ENCODE results near the gene RGS9BP. TPM values are rescaled to one million over a fixed set of nuclear protein-coding genes. Genes with fewer than 3 reads are reported as not detected.

The RGS9BP gene
- total and polyA plus RNA-seq, 2 donors from 2014 or later = 0.39 to 0.72 TPM

- FAIRE-seq = no peak
These were observed 1.3 kb downstream of the RGS9BP start for GRCh38 chr19:32676895-32677359.

GRCh38 chr19:32677657-32678056, 2.0 kb downstream of the RGS9BP start:
- Histone ChIP-seq H3K9me3 (ENCODE audit: control insufficient read depth in 2 of 3, insufficient read depth in 1 of 3, low read length in 3 of 3) (no peaks in the 10 kb centered on the region), H3K4me1 (ENCODE audit: control insufficient read depth in 2 of 3, insufficient read depth in 2 of 3, low read depth in 1 of 3, low read length in 3 of 3) (peaks cover 0 to 17% (median 0%) of the 10 kb centered on the region in 3 donors), H3K36me3 (ENCODE audit: control insufficient read depth in 2 of 3, insufficient read depth in 3 of 3, low read length in 3 of 3) (no peaks in the 10 kb centered on the region), H3K4me3 (ENCODE audit: low read length in 3 of 3) (peak overlapping the region in 2 of 3 donors; percentile 40 to 87), H3K27me3 (ENCODE audit: control insufficient read depth, insufficient read depth, low read length) (peaks cover 9% of the 10 kb centered on the region), H3K27ac (ENCODE audit: low read depth in 2 of 2, low read length in 2 of 2) (peak overlapping the region; percentile 24 to 27), H3K9ac (ENCODE audit: low read length in 3 of 3) (no peak overlapping the region)
- FAIRE-seq = no peak
- TF ChIP-seq CTCF (IDR thresholded peaks at IDR 0.05; ENCODE audit: borderline replicate concordance, extremely low read depth, insufficient read depth) = no peak
- intact Hi-C loops (cut with DNase I) = no loop called here
- DNase-seq = peak in 3 of 5 donors; percentile 44 to 65 (median 47)

More at GRCh38 chr19:32676895-32677359, 1.3 kb downstream of the RGS9BP start:
- Histone ChIP-seq H3K36me3 (ENCODE audit: control insufficient read depth in 2 of 3, insufficient read depth in 3 of 3, low read length in 3 of 3) (no peaks in the 10 kb centered on the region), H3K27ac (ENCODE audit: low read depth in 2 of 2, low read length in 2 of 2) (no peak overlapping the region), H3K9ac (ENCODE audit: low read length in 3 of 3) (no peak overlapping the region), H3K4me3 (ENCODE audit: low read length in 3 of 3) (peak overlapping the region in 2 of 3 donors; percentile 40 to 87), H3K27me3 (ENCODE audit: control insufficient read depth, insufficient read depth, low read length) (peaks cover 9% of the 10 kb centered on the region), H3K4me1 (ENCODE audit: control insufficient read depth in 2 of 3, insufficient read depth in 2 of 3, low read depth in 1 of 3, low read length in 3 of 3) (peaks cover 0 to 17% (median 0%) of the 10 kb centered on the region in 3 donors), H3K9me3 (ENCODE audit: control insufficient read depth in 2 of 3, insufficient read depth in 1 of 3, low read length in 3 of 3) (no peaks in the 10 kb centered on the region)
- intact Hi-C loops (cut with DNase I) = no loop called here
- no peak for TF ChIP-seq CTCF (IDR thresholded peaks at IDR 0.05; ENCODE audit: borderline replicate concordance, extremely low read depth, insufficient read depth)
- peak in 3 of 5 donors; percentile 24 to 73 (median 32) for DNase-seq

GRCh38 chr19:32680986-32681385, 5.3 kb downstream of the RGS9BP start:
- intact Hi-C loops (cut with DNase I) = no loop called here
- no peaks in the 10 kb centered on the region for H3K36me3 ChIP-seq (ENCODE audit: control insufficient read depth in 2 of 3, insufficient read depth in 3 of 3, low read length in 3 of 3)
- FAIRE-seq (no peak), DNase-seq (no peak)
- H3K4me3 ChIP-seq (ENCODE audit: low read length in 3 of 3) = no peak overlapping the region
- no peak overlapping the region for H3K9ac ChIP-seq (ENCODE audit: low read length in 3 of 3)
- no peaks in the 10 kb centered on the region for H3K9me3 ChIP-seq (ENCODE audit: control insufficient read depth in 2 of 3, insufficient read depth in 1 of 3, low read length in 3 of 3)
- TF ChIP-seq CTCF (IDR thresholded peaks at IDR 0.05; ENCODE audit: borderline replicate concordance, extremely low read depth, insufficient read depth) = no peak
- H3K27ac ChIP-seq (ENCODE audit: low read depth in 2 of 2, low read length in 2 of 2) = no peak overlapping the region
- H3K4me1 ChIP-seq (ENCODE audit: control insufficient read depth in 2 of 3, insufficient read depth in 2 of 3, low read depth in 1 of 3, low read length in 3 of 3) = peaks cover 0 to 8% (median 0%) of the 10 kb centered on the region in 3 donors
- H3K27me3 ChIP-seq (ENCODE audit: control insufficient read depth, insufficient read depth, low read length) = peaks cover 9% of the 10 kb centered on the region

- FAIRE-seq (no peak), DNase-seq (no peak)
- Histone ChIP-seq H3K9ac (ENCODE audit: low read length in 3 of 3) (no peak overlapping the region), H3K27me3 (ENCODE audit: control insufficient read depth, insufficient read depth, low read length) (peaks cover 3% of the 10 kb centered on the region), H3K27ac (ENCODE audit: low read depth in 2 of 2, low read length in 2 of 2) (no peak overlapping the region), H3K9me3 (ENCODE audit: control insufficient read depth in 2 of 3, insufficient read depth in 1 of 3, low read length in 3 of 3) (no peaks in the 10 kb centered on the region), H3K4me1 (ENCODE audit: control insufficient read depth in 2 of 3, insufficient read depth in 2 of 3, low read depth in 1 of 3, low read length in 3 of 3) (no peaks in the 10 kb centered on the region), H3K36me3 (ENCODE audit: control insufficient read depth in 2 of 3, insufficient read depth in 3 of 3, low read length in 3 of 3) (no peaks in the 10 kb centered on the region), H3K4me3 (ENCODE audit: low read length in 3 of 3) (no peak overlapping the region)
- intact Hi-C loops (cut with DNase I) = no loop called here
- no peak for TF ChIP-seq CTCF (IDR thresholded peaks at IDR 0.05; ENCODE audit: borderline replicate concordance, extremely low read depth, insufficient read depth)
These were observed 6.7 kb downstream of the RGS9BP start for GRCh38 chr19:32682317-32682716.

All from kidney (tissue), 14 donors.